Ureter (tissue), 1 donor: ENCODE results near the gene PDE4D. TPM values are rescaled to one million over a fixed set of nuclear protein-coding genes. Genes with fewer than 3 reads are reported as not detected.

Experiments used
- DNase-seq: peaks from one replicate; pipeline ENCODE4 v3.0.0-alpha.2; 2020; ENCODE audit warnings: low spot score
- total RNA-seq: library from RNA; stranded (reverse); gene quantifications from one replicate; pipeline ENCODE4 v1.2.4, GENCODE V29; 2023
- donor health status: DM: yes; HTN: yes; CAD: no.

Gene PDE4D
- total RNA-seq, 1 donor from 2014 or later, result 106 TPM

DNA sequence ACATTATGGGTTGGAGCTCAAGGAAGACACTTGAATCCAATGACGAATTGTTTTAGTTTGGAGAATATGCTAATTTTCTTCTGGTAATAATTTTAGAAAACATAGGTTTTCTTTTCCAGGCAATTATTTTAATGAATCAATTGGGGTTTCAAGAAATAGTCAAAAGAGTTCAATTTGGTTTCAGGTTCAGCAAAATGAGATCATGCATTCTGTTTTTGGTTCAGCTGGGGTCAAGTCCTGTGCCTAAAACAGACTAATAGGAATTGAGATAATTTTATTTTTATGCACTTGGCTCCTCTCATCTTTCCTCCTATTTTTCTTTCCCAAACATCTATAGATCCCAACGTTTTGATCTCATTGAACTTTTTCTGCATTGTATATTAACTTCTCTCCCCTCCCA, 713.8 kb downstream of the PDE4D start:
- no peak for DNase-seq

DNA sequence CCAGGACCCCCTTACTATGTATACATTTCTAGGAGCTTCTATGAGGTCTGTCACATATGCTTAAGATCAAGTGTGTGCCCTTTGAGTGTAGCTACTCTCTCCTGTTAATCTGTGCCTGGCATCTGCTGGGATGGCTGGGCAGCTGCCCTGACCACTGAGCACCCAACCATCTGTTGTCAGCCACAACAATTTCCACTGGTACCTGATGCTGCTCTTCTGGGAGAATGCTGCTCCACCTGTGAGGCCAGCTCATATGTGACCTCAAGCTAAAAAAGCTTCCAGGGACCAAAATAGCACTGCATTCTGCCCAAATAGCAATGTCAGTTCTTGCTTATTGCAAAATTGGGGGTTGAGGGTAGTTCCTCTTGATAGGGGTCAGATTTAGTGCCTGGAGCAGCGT, 715.0 kb downstream of the PDE4D start:
- no peak for DNase-seq

DNA sequence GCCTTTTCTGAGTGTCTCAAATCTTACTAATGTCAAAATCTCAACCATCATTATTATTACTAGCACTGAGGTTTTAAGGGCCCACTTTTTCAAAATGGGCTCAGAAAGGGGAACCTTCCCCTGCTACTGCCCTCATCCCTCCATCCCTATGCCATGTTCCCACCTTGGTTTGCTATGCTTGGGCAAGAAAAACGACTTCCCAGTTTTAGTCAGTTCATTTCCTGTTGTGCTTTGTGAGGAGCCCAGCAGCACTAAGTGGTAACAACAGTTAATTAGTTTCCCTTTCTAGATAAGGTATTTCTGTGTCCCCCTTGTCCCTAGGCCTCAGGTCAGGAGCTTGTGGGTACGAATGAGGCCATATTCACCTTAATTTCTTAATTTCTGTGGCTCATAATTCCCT, 715.5 kb downstream of the PDE4D start:
- no peak for DNase-seq

DNA sequence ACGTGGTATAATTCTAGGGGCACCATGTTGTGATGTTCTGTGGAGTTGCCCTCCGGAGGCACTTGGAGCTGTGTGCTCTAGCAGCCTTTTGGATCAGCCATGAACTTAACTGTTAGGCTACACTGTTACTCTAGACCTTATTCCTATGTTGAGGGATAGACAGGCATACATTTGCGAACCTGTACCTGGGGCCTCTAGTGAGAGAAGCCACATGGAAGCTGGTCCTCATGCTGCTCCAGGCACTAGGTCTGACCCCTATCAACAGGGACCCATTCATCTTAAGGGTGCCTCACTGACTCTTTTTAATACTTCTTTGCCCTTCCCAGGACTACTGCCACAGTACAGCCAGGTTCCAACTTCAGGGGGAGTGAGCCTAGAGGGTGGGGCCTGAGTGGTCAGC, 715.9 kb downstream of the PDE4D start:
- no peak for DNase-seq

DNA sequence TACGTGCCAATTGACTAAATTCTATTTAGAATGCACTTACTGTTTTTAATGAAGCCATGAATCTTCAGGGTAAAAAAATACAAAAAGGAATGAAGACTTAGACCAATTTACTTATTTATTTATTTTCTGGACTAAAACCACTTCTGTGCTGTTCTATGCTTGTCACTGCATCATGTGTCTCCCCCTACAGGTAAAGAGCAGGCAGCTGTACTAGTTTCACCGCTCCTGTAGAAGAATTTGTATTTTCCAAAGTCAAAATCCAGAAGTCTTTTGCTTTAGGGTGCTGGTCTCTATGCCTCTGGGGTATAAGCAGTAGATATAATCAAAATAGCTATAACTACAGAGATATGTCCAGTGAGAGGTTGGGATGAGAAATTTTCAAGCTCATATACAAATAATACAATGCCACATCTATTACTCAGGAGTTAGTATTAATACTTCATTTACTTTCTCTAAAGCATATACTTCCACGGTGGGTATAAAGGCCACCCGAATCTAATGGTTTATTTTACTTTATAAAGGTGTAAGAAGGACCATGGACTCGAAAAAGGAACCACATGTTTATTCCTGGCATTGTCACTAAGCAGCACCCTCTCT, 719.2 kb downstream of the PDE4D start:
- DNase-seq, result no peak

DNA sequence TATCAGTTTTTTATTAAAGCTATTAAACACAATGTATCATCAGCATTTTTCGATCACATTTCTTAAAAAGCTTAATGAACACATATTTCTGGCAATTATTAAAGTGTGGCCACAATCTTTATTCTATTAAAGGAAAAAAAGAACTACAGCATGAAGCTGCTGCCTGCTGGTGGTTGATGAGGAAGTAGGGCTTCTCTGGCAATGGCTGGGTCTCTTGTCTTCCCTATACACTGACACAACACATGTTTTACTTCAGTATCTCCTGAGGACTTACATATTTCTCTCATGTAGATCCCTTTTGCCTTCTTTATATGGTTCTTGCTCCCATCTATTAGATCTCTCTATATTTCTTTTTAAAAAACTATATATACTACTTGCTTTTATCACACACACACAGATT, 719.9 kb downstream of the PDE4D start:
- DNase-seq, result no peak

DNA sequence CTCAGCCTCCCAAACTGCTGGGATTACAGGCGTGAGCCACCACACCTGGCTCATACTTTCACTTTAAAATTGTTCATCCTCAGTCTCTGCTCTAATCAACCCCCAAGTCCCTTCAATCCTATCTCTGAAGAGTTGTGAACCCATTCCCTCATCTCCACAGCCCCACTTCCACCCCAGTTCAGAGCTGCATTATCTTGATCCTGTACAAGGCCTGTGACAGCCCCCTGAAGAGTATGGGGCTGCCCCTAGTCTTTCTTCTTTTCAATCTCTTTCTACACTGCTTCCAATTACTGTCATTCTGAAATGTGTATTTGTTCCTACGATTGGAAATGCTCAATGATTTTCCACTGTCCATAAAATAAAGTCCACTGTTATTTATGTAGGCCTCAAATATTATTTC, 722.4 kb downstream of the PDE4D start:
- no peak for DNase-seq

DNA sequence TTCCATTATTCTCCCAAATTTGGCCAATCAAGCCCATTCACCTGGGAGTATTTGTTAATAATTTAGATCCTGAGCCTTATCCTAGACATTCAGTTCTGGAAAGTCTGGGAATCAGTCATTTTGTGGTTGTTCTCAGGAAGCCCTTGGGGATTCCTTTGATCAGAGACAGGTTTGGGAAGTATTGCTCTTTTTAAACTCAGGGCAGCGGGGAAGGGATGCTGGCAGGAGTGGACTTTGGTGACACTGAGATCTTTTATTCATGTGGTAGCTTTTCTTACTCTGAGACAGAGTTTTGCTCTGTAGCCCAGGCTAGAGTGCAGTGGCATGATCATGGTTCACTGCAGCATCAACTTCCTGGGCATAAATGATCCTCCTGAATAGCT, 723.8 kb downstream of the PDE4D start:
- no peak for DNase-seq

DNA sequence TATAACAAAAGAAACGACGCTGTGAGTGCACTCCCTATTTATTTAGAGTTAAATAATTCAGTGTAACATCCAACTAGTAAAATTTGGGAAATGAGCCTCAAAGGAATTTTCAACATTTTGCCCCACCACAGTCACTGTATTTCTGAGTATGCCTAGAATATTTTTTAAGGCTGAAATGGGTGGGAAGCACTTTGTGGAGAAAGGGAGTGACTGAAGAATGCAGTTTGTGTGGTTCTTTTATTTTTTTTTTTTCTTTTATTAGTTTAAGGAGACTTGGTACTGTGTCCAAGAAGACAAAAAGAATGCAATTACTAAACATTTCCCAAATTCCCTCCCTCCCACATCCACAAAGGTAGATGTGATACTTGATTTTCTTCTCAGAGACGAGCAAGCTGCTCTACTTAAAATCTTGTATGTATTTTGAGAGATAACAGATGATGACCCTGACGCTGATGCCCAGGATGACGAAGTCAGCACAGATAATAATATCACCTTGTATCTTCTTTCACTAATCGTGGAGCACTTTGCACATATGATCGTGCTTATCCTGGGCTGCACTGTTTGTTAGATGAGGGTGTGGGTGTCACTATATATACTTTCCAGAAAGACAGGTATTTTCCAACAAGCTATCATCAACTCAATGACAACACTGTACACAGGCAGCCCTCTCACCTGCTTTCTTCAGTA, 724.3 kb downstream of the PDE4D start:
- DNase-seq, result no peak

DNA sequence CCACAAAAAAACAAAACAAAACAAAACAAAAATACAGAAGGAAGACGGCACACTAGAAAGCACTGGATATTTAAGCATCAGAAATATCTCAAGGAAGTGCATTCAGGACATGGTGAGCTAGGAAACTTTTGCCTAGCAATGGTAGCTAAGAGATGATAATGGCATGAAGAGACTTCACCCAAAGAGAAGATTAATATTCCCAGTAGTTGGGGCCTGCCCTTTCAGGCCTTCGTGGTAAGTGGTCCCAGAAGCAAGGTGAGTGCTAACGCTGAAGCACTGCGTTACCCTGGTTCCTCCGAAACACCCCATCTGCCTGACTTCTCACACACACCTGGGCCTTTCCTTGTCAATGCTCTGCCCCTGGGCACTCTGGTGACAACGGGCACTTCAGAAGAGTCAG, 725.5 kb downstream of the PDE4D start:
- DNase-seq, result no peak

DNA sequence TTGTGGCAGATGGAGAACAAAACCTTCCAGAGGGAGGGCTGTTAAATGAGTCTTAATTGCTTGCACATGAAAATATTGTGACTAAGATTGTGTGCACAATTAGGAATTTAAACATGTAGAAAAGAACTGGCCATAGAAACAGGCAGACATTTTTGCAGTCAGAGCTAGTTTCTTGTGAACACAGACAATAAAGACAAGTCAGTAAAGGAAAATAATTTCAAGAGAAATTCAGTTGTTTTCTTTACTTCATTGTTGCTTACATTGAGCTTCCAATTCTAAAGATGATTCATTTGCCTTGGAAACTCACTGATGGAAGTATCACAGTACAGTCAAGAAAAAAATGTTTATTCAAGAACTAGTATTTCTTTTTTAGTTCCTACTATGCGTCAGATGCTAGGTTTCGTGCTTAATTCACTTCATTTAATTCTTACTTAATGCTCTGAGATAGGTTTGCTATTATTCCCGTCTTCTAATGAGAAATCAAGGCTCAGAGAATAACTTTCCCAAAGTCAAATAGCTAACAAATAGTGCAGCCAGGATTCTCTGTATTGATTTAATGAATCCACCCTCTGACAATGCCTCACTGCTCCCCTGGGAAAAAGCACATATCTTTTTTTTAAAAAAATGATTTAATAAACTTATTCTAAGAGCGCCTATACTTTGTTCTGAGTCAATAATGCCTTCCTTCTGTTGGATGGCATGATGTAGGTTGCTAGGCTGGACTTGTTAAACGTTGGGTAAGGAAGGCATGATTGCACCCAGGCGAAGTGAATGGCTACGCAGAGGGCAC, 729.3 kb downstream of the PDE4D start:
- DNase-seq, result no peak

DNA sequence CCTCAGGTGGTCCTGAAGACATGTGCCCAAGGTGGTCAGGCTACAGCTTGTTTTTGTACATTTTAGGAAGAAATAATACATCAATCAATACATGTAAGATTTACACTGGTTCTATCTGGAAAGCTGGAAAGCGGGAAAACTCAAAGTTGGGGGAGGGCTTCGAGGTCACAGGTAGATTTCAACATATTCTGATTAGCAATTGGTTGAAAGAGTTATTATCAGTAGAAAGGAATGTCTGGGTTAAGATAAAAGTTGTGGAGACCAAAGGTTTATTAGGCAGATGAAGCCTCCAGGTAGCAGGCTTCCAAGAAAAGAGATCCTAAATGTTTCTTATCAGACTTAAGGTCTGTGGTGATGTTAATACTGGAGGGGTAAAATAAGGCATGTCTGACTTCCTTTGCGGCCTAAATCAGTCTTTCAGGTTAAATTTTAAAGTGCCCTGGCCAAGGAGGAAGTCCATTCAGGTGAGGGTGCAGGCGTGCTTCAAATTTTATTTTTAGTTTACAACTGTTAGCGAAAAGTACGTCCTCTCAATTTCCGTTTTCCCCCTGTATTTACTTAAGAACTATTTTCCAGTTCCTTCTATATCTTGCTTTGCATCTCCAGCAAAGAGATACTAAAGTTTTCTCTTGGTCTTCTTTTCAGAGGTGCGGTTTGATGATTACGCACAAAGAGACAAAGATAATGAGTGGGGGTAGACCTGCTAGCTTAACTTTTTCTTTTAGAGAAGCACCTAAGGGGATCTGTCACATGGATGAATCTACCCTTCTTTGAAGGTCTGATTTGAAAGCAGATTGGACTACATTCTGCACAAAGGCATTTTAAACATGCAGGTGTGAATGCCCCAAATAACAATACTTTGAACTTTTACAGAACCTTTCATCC, 732.1 kb downstream of the PDE4D start:
- no peak for DNase-seq

DNA sequence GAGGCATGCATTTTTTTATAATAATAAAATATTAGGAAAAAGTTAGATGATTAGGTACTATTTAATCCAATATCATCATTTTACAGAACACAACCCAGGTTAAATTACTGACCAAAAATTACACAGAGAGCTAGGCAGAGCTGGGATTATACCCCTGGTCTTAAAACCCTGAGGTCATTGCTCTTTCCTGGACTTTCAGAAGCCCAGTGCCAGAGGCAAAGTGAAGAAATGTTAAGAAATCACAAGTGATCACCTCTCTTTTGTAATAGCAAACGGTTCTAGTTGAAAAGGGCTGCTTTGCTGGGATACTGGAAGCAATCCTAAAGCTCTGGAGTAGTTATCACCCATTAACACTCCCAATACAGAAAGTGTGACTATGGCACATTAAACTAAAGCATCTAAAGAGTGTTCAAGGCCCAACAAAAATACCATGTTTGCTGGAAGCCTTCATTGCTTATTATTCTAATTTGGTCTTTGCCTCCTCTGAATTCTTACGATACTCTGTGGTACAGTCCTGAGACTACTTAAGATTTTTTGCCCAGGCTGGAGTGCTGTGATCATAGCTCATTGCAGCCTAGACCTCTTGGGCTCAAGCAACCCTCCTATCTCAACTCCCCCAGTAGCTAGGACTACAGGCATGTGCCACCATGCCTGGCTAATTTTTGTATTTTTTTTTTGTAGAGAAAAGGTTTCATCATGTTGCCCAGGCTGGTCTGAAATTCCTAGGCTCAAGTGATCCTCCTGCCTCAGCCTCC, 734.7 kb downstream of the PDE4D start:
- no peak for DNase-seq

DNA sequence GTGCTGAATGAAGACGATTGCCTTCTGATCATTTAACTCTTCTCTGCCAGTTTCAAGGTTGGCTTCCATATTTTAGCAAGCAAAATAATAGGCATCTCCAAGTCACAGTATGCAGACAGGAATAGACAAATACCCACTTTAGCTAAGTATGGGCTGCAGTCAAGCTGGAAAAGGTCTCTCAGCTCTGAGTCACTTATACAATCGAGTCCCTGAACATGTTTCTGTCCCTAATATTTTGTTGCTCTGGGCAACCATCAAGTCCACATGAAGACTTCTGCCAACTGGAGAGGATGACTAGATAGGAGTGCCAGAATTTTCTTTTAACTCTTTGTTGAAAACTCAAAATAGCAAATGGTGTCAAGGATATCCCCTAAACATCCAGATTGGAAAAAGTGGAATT, 735.4 kb downstream of the PDE4D start:
- DNase-seq, result no peak

DNA sequence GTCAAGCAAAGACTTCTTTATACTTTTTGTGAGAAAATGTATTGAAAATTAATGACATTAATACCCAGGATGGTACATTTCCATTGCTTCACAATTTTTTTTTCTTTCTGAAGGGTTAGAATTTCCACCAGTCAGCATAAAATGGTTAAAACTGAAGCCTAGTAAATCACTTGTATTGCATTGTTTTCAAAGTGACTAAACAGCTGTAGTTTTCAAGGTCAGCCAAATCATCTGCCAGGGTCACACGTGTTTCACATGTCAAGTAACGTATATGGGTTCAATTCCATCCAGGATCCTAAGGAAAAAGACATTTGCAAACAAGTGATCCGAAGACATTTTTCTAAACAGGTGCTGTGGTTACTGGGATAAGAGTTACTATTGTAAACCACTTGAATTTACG, 736.5 kb downstream of the PDE4D start:
- no peak for DNase-seq

DNA sequence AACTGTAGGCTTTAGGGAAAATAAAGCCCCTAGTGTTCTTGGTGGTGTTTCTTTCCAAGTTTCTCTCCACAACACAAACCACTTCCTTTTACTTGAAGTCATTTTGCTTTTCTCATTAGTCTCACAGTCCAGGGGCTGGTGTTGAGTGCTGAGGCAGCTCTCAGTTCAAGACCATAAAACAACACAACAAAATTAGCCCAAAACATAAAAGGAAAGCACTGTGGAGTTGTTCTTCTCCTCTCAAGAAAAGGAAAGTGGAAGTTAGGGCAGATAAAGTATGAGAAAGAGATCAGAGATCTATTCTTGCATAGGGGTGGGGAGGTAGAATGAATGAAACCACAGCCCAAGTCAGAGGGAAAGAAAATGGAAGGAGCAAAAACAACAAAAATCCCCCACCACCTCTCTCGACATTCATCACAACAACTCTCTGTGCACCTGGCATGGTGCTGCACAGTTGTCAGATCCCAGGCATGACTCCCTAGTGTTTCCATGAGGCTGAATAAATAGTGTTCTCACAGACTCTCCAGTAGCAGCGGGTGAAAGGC, 740.8 kb downstream of the PDE4D start:
- DNase-seq, result no peak

DNA sequence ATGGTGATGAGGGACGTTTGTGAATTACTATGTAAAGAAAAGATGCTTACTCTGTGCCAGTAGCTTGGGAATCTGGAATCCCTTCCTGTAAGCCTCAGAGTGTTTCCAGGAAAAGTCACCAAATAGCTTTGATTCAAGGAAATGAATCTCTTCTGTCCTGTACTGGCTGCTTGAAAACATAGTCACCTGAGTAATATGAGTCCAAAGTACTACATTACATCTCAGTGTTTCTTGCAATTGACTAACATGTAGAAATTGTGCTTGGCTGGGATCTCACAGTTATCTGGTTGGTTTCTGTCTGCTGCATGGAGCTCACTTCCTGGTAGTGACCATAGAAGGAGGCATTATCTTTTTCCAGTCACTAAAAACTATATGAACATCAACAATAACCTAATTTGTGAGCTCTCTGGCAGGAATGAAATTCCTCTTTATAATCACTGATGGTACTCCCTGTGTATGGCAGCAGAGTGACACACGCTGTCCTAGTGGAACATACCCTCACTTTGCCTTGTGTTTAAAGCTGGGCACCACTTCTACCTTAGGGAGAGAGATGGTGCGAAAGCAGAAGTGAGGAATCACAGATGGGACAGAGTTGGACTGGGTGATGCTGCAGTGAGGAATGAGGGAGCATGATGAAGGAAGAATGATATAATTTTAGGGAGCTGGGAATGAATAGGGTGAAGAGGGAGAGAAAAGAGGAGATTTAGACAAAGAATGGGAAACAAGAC, 742.2 kb downstream of the PDE4D start:
- no peak for DNase-seq

DNA sequence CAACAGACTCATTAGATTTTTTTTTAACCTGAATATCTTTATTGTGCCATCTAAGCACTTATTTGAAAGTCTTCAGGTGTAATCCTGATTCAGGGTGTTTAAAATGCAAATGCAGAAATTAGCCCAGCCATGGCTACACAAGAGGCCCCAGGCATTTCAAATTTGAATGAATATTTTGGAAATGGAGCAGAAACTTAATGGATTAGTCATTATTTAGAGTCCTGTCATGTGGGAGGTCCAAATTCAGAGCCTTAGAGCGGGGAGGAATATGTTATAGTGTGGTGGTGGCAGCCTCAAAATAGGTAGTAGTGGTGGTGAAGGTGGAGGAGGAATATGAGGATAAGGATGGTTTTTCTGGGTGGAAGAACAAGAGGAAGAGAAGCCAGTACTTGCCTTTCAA, 743.7 kb downstream of the PDE4D start:
- DNase-seq, result no peak

DNA sequence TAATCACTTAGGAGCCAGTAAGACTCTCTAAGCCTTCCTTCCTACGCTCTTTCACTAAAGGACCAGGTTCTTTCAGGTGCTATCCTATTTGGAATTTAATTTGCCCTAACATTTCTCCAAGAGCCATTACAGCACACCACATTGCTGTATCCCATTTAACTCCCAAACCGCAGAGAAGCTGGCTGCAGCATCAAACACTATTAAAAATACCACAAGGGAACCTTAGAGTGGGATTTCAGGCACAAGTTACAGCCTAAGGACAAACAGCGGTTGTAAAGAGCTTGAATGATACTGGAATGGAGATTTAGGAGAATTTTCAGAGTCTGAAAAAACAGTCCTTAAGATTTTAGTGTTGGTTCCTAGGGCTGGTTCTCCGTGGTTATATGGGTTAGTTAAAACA, 744.3 kb downstream of the PDE4D start:
- no peak for DNase-seq

DNA sequence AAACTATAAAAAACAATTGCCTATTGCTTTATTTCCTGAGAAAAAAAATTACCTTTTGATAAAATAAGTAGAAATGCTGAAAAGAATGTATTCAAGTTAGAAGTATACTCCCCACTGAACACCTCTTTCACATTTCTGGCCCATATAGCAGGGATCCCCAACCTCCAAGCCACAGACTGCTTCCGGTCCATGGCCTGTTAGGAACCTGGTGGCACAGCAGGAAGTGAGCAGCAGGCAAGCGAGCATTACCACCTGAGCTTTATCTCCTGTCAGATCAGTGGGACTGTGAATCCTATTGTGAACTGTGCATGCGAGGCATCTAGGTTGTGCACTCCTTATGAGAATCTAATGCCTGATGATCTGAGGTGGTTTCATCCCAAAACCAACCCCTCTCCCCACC, 746.8 kb downstream of the PDE4D start:
- no peak for DNase-seq

DNA sequence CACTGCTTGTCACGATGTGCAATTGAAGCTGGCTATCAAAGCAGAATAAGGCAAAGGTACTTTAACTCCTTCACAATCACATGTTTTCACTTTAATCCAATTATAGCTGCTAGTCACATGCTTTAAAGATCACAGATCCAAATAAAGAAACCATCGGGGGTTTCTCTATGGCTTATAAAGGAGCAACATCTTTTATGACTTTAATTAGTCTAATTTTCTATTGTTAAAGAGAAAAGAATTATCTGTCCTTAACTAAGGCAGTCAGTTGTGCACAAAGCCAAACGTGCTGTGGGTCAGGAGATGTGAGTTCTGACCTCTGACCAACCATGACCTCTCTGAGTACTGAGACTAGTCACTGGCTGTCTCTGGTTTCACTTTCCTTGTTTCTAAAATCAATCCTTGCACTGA, 749.6 kb downstream of the PDE4D start:
- DNase-seq, result no peak
